ENCODE results near the gene PIP4K2A. TPM values are rescaled to one million over a fixed set of nuclear protein-coding genes. Genes with fewer than 3 reads are reported as not detected.
A peak's percentile ranks its signal among the peaks of the same experiment; 100 is the strongest.

The PIP4K2A gene
- total RNA-seq, 1 donor from 2014 or later = 37.6 TPM

GRCh38 chr10:22604344-22605126 lies 109.8 kb downstream of the PIP4K2A start:
- Mint-ChIP-seq H3K27me3 (ENCODE audit: low read depth) (no peaks in the 10 kb centered on the region), H3K36me3 (peaks cover 25% of the 10 kb centered on the region), H3K27ac (no peak overlapping the region), H3K4me3 (no peak overlapping the region), H3K4me1 (peaks cover 25% of the 10 kb centered on the region), H3K9me3 (no peaks in the 10 kb centered on the region)
- TF ChIP-seq, protein P1, sequence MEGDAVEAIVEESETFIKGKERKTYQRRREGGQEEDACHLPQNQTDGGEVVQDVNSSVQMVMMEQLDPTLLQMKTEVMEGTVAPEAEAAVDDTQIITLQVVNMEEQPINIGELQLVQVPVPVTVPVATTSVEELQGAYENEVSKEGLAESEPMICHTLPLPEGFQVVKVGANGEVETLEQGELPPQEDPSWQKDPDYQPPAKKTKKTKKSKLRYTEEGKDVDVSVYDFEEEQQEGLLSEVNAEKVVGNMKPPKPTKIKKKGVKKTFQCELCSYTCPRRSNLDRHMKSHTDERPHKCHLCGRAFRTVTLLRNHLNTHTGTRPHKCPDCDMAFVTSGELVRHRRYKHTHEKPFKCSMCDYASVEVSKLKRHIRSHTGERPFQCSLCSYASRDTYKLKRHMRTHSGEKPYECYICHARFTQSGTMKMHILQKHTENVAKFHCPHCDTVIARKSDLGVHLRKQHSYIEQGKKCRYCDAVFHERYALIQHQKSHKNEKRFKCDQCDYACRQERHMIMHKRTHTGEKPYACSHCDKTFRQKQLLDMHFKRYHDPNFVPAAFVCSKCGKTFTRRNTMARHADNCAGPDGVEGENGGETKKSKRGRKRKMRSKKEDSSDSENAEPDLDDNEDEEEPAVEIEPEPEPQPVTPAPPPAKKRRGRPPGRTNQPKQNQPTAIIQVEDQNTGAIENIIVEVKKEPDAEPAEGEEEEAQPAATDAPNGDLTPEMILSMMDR (IDR thresholded peaks at IDR 0.05; ENCODE audit: unreplicated experiment) = no peak
- DNase-seq (ENCODE audit: low spot score in 2 of 2, unreplicated experiment in 2 of 2) = no peak

- no peaks in the 10 kb centered on the region for H3K27me3 Mint-ChIP-seq (ENCODE audit: low read depth)
- peaks cover 35% of the 10 kb centered on the region for H3K4me1 Mint-ChIP-seq
- peaks cover 19% of the 10 kb centered on the region for H3K36me3 Mint-ChIP-seq
- H3K4me3 Mint-ChIP-seq = no peak overlapping the region
- TF ChIP-seq, protein P1 (IDR thresholded peaks at IDR 0.05; ENCODE audit: unreplicated experiment) = no peak
- H3K9me3 Mint-ChIP-seq = no peaks in the 10 kb centered on the region
- no peak overlapping the region for H3K27ac Mint-ChIP-seq
- no peak for DNase-seq (ENCODE audit: low spot score in 2 of 2, unreplicated experiment in 2 of 2)
Observed at GRCh38 chr10:22603581-22603980, 110.8 kb downstream of the PIP4K2A start.

DNA sequence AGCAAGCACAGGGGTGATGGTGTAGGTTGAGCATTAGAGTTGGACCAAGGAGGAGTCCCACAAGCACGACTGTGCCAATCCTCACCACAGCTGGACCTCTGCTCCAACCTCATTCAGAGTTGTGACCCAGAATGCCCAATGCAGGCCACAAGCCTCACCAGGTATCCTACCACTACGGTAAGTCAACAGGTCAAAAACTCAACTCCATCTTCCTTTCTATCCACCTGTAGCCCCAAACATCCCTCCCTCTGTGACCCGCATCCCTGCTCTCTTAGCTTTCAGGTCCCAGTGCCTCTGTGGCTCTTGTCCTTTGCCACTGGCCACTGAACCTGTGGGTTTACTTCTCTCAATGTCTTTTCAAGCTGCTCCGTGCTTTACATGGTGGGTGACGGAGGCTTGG lies 112.8 kb downstream of the PIP4K2A start:
- H3K4me3 Mint-ChIP-seq = no peak overlapping the region
- peaks cover 53% of the 10 kb centered on the region for H3K4me1 Mint-ChIP-seq
- no peaks in the 10 kb centered on the region for H3K9me3 Mint-ChIP-seq
- TF ChIP-seq, protein P1 (IDR thresholded peaks at IDR 0.05; ENCODE audit: unreplicated experiment) = no peak
- H3K27ac Mint-ChIP-seq = no peak overlapping the region
- no peaks in the 10 kb centered on the region for H3K27me3 Mint-ChIP-seq (ENCODE audit: low read depth)
- peaks cover 8% of the 10 kb centered on the region for H3K36me3 Mint-ChIP-seq
- DNase-seq (ENCODE audit: low spot score in 2 of 2, unreplicated experiment in 2 of 2) = no peak

- H3K4me1 Mint-ChIP-seq = peaks cover 50% of the 10 kb centered on the region
- no peak for DNase-seq (ENCODE audit: low spot score in 2 of 2, unreplicated experiment in 2 of 2)
- TF ChIP-seq, protein P1 (IDR thresholded peaks at IDR 0.05; ENCODE audit: unreplicated experiment) = no peak
- H3K9me3 Mint-ChIP-seq = no peaks in the 10 kb centered on the region
- H3K27ac Mint-ChIP-seq = peak overlapping the region; percentile 48
- H3K27me3 Mint-ChIP-seq (ENCODE audit: low read depth) = no peaks in the 10 kb centered on the region
- peaks cover 11% of the 10 kb centered on the region for H3K36me3 Mint-ChIP-seq
- H3K4me3 Mint-ChIP-seq = no peak overlapping the region
Observed at GRCh38 chr10:22599636-22600228, 114.6 kb downstream of the PIP4K2A start.

DNA sequence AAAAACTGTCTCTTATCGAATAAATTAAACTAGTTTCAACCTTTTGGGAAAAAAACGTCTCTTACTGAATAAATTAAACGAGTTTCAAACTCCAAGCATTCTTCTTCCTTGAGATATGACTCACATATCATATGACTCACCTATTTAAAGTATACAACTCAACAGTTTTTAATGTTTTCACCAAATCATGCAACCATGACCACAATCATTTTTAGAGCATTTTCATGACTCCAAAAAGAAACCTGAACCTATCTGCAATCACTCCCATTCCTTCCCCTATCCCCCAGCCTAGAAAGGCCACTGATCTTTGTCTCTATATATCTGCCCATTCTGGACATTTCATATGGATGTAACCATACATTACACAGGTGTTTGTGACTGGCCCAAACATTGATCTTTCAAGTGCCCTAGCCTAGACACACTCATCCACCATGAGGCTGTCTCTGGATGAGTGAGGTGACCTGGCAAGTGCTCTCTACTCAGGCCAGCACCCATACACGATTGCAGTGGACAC lies 115.3 kb downstream of the PIP4K2A start:
- Mint-ChIP-seq H3K27me3 (ENCODE audit: low read depth) (no peaks in the 10 kb centered on the region), H3K4me1 (peaks cover 49% of the 10 kb centered on the region), H3K9me3 (no peaks in the 10 kb centered on the region), H3K27ac (peak overlapping the region; percentile 6), H3K36me3 (peaks cover 11% of the 10 kb centered on the region), H3K4me3 (no peak overlapping the region)
- TF ChIP-seq, protein P1 (IDR thresholded peaks at IDR 0.05; ENCODE audit: unreplicated experiment) = no peak
- DNase-seq (ENCODE audit: low spot score in 2 of 2, unreplicated experiment in 2 of 2) = no peak
